GM21423 (cell line): ENCODE measurements around the gene ASCL2.

Experiments
- ATAC-seq: cut with Tn5 transposase; IDR thresholded peaks from one replicate; pipeline ENCODE4 v1.9.1; 2021; ENCODE audit warnings: mild to moderate bottlenecking, moderate library complexity; ENCODE audit not compliant: unreplicated experiment

The ASCL2 gene

DNA sequence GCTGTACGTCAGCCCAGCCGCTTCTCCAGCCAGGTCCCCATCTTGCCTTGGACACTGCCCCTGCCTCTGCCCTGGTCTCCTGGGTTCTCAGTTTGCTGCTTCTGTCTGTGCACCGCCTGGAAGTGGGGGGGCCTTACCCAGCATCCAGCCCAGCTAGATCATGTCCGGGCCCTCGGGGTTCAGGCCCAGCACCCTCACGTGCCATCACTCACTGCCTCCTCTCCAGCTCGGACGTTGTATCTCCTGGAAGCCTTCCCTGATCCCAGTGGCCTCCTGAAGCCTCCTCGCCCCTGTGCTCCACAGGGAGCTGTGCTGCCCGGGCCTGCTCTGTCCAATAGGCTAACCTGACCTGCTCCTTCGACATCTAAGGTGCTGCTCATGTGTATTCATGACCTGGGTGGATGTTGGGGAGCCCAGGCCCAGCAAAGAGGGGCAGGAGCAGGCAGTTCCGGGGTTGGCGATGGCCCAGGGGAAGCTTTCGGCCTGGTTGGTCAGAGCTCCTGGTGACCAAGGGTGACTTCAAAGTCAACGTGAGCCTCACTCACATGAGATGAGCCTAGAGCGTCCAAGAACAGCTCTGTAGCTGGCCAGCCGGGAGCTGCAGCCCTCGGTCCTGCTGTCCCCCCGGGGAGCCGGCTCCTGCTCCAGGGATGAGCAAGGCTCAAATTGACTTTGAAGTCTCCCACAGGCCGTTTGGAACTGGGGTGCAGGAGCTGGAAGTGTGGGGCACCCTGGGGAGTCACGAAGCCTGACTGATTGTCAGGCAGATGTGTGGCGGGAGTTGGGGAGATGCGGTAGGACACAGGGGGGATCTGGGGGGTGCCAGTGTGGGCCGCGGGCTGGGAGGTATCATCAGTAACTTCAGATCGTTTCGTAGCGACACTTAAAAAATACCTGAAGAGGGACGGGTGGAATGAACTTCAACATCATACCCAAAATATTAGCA lies 5.2 kb upstream of the ASCL2 start:
- no peak for ATAC-seq

GRCh38 chr11:2273771-2274170 lies 3.4 kb upstream of the ASCL2 start:
- ATAC-seq: no peak

DNA sequence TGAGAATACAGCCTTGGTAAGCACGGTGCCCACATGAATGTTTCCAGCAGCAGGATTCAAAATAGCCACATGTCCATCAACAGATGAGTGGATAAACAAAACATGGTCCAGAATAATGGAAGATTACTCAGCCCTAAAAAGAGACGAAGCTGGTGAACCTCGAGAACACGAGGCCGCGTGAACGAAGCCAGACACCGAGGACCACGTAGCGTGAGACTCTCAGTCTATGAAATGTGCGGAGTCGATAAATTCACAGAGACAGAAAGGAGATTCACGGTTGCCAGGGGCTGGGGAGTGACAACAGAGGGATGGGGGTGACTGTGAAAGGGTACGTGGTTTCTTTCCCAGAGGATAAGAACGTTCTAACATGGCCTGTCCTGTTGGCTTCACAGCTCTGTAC lies 2.9 kb upstream of the ASCL2 start:
- no peak for ATAC-seq

GRCh38 chr11:2272946-2273280 lies 2.5 kb upstream of the ASCL2 start:
- no peak for ATAC-seq

GRCh38 chr11:2272228-2272945 lies 2.0 kb upstream of the ASCL2 start:
- no peak for ATAC-seq

GRCh38 chr11:2271327-2272227 lies 1.2 kb upstream of the ASCL2 start:
- ATAC-seq: no peak

DNA sequence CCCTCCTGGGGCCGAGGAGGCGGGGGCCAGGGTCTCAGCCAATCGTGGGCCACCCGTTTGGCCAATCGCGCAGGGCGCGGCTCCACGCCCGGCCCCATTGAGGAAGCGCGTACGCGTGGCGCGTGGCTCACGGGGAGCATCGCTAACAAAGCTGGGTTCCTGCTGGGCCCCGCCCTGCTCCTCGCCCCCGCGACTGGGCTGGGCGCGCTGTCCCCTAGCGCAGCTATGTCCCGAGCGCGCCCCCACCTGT lies 614 bp upstream of the ASCL2 start:
- no peak for ATAC-seq

DNA sequence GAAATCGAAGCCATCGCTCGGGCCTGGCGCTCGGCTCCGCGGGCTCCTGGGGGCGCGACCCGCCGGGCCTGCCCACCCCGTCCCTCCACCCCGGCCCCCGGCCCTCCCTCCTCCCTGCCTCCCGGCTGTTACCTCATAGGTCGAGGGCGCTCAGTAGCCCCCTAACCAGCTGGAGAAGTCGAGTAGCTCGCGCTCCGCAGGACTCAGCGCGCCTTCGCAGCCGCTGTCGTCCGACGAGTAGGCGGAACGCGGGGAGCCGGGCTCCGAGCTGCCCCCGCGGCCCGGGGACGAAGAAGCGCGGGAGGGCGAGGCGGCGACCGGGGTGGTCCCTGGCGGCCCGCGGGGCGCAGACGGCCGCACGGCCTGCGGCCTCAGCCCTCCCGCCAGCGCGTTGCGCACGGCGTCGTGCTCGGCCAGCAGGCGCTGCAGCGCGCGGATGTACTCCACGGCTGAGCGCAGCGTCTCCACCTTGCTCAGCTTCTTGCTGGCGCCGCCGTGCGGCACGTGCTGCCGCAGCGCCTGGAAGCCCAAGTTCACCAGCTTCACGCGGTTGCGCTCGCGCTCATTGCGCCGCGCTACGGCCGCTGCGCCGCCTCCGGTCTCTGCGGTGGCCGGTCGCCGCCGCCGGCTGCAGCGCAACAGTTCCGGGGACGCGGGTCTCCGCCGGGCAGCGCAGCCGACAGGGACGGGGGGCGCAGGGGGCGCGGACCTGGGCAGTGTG lies 627 bp downstream of the ASCL2 start:
- ATAC-seq: no peak

DNA sequence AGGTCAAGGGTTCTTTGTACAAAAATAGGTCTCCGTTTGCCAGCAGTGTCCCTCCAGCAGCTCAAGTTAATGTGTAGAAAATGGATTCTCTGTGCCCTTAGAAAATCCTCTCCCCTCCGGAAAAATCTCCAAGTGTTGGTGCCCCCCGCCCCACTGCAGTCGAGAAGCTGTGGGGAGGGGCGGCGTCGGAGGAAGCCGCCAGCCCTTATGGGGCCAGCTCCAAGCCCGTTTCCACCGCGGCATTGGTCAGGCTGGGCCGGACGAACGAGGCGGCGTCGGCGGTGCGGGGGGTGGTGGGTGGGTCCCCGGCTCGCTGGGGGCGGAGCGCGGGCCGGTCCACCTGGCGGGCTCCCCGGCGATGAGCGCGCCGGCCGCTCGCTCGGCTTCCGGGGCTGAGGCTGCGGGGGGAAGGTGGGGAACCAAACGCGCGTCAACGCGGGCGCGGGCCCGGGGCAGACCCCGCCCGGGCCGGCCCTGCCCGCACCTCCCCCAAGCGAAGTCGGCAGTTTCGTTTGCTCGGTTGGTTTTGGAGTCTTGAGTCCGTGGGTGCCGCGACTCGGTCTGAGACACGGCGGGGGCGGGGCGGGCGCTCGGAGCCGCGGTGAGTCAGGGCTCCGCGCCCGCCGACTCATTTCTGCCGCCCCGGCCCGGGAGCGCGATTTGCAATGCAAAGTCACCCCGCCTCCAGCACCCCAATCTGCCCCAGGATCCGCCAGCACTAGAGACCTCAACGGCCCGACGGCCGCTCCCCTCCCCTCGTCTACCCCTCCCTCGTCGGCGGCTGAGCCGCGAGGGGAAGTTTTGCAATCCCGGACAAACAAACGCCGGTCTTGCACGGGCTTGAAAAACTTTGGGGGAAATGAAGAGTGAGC lies 1.4 kb downstream of the ASCL2 start:
- ATAC-seq: no peak

GRCh38 chr11:2267851-2268728 lies 2.3 kb downstream of the ASCL2 start:
- ATAC-seq: no peak

- ATAC-seq: no peak
These were observed 3.0 kb downstream of the ASCL2 start for GRCh38 chr11:2267306-2267850.

DNA sequence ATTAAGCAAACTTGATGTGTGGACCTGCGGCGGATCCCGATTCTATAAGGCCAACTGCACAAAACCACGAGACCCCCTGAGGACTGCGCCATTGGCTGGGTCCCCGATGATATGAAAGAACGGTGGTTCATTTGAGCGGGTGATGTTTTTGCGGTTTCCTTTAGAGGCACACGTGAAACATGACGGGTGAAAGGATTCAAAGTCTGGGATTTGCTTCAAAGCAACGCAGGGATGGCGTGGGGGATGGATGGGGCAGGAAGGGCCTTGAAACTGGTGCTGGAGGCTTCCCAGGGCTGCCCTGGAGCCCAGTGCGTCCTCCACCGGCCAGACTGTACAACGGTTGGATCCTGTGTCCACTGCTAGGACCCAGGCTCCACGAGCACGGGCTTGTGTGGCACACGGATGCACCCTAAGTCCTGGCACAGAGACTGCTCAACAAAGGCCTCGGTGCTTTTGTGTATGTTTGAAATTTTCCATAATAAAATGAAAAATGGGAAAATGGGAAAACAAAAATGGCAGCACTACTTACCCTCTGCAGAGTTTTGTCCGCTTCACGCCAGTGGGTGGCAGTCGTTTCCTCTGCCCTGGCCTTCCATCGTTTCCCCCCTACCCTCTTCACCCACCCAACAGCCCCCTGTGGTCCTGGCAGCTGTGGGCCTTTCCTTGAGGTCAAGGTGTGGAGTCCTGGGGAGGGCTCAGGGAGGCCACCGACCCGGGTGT lies 3.6 kb downstream of the ASCL2 start:
- no peak for ATAC-seq

GRCh38 chr11:2265854-2266585 lies 4.4 kb downstream of the ASCL2 start:
- ATAC-seq: no peak

DNA sequence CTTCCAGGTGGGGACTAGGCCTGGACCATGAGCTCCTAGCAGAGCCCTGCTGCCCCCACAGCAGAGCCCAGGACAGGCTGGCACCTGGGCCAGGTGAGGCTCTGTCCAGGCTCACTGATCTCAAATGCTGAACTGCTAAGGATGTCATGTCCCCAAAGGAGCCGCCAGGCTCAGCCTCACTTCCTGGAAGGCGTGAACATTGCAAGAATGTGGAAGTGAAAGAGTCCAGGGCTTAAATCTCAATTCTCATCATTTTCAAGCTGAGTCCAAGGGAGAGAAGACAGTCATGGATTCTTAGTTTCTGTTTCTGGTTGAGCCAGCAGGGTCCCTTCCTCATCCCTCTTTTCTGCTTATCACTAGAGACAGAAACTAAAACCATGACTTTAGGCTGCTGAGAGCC lies 5.0 kb downstream of the ASCL2 start:
- ATAC-seq: no peak

- ATAC-seq: no peak
These were observed 5.9 kb downstream of the ASCL2 start for GRCh38 chr11:2264366-2265053.

- ATAC-seq: no peak
These were observed 6.5 kb downstream of the ASCL2 start for GRCh38 chr11:2263724-2264360.
